ENCODE results near the gene S100A16. TPM values are rescaled to one million over a fixed set of nuclear protein-coding genes. Genes with fewer than 3 reads are reported as not detected.

Gene S100A16
- total RNA-seq, 1 experiment from 2014 or later, result 196 TPM

GRCh38 chr1:153643816-153644215 lies 30.9 kb upstream of the S100A16 start (continued):
- TF ChIP-seq, protein P1, sequence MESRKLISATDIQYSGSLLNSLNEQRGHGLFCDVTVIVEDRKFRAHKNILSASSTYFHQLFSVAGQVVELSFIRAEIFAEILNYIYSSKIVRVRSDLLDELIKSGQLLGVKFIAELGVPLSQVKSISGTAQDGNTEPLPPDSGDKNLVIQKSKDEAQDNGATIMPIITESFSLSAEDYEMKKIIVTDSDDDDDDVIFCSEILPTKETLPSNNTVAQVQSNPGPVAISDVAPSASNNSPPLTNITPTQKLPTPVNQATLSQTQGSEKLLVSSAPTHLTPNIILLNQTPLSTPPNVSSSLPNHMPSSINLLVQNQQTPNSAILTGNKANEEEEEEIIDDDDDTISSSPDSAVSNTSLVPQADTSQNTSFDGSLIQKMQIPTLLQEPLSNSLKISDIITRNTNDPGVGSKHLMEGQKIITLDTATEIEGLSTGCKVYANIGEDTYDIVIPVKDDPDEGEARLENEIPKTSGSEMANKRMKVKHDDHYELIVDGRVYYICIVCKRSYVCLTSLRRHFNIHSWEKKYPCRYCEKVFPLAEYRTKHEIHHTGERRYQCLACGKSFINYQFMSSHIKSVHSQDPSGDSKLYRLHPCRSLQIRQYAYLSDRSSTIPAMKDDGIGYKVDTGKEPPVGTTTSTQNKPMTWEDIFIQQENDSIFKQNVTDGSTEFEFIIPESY (IDR thresholded peaks at IDR 0.05; ENCODE audit: extremely low read depth, insufficient replicate concordance, low read length), result no peak
- TF ChIP-seq EZH2phosphoT487 (IDR thresholded peaks at IDR 0.05; ENCODE audit: borderline replicate concordance) (no peak), FOSL1 (IDR thresholded peaks at IDR 0.05; ENCODE audit: low read depth) (no peak), RAD21 (IDR thresholded peaks at IDR 0.05; ENCODE audit: low read depth) (no peak), EGR1 (IDR thresholded peaks at IDR 0.05; ENCODE audit: low read depth) (no peak), CBX3 (IDR thresholded peaks at IDR 0.05; ENCODE audit: low read depth) (no peak), EZH2 (IDR thresholded peaks at IDR 0.05) (no peak)

DNA sequence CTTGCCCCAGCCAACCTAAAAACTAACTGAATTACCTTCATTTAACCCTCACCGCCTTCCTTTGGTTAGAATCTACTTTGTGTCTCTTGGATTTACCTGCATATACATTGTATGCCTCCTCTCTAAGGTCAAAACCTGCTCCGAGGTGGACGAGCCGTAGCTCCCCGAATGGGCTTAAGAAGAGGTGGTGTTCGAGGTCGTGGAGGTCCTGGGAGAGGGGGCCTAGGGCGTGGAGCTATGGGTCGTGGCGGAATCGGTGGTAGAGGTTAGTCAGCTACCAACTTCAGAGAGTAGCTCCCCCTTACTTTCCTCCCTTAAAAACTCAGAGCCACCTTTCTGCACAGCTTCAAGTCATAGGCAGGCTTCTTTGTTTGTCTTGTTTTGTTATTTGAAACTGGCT lies 30.2 kb upstream of the S100A16 start:
- ATAC-seq (no peak), DNase-seq (ENCODE audit: low read depth, low spot score) (no peak)
- ChIA-PET POLR2A (interaction anchor here (2.9 to 3.0 kb wide), 2 partner anchors 9 to 16 kb away, joined by 8 to 27 read pairs; partner anchors contain the start of genes CHTOP and S100A13), CTCF (interaction anchor here (1.3 kb wide), 1 partner anchor 110 kb away, joined by 4 read pairs; no protein-coding TSS in a partner anchor), RAD21 (ENCODE audit: low non-redundant PET in 1 of 2, low total read pairs in 2 of 2, uncharacterized antibody in 2 of 2, unreplicated experiment in 2 of 2) (no interaction called here)
- Histone ChIP-seq H3K4me2 (ENCODE audit: low read length) (no peak overlapping the region), H3K36me3 (ENCODE audit: control insufficient read depth in 1 of 2, insufficient read depth in 2 of 2, low read length in 2 of 2) (peaks cover 70 to 79% of the 10 kb centered on the region in 2 experiments), H3K4me3 (replicated peaks in 1 of 2; ENCODE audit: low read depth in 1 of 2, low read length in 2 of 2) (no peak overlapping the region), H3K9ac (ENCODE audit: low read length) (no peak overlapping the region), H2AFZ (ENCODE audit: low read depth, low read length, poor library complexity, severe bottlenecking) (no peak overlapping the region), H3K27ac (ENCODE audit: low read depth, low read length) (no peak overlapping the region), H4K20me1 (ENCODE audit: insufficient read depth) (peaks cover 6% of the 10 kb centered on the region; the same call in 1 of the 2 replicates), H3K9me3 (ENCODE audit: control insufficient read depth in 1 of 2, insufficient read depth in 1 of 2, low read depth in 1 of 2, low read length in 2 of 2) (no peaks in the 10 kb centered on the region), H3K9me2 (ENCODE audit: insufficient read depth) (no peaks in the 10 kb centered on the region), H3K4me1 (ENCODE audit: control insufficient read depth in 1 of 2, insufficient read depth in 2 of 2, low read length in 2 of 2) (peaks cover 0 to 4% of the 10 kb centered on the region in 2 experiments; a peak in 1 of 4 replicates), H3K79me2 (ENCODE audit: insufficient read depth, low read length) (peaks cover 70% of the 10 kb centered on the region), H3K27me3 (ENCODE audit: insufficient read depth, low read length) (no peaks in the 10 kb centered on the region)
- BruUV-seq (replicated peaks), result no TSS peak
- intact Hi-C loops (cut with micrococcal nuclease), result no loop called here
- TF ChIP-seq, protein P2, sequence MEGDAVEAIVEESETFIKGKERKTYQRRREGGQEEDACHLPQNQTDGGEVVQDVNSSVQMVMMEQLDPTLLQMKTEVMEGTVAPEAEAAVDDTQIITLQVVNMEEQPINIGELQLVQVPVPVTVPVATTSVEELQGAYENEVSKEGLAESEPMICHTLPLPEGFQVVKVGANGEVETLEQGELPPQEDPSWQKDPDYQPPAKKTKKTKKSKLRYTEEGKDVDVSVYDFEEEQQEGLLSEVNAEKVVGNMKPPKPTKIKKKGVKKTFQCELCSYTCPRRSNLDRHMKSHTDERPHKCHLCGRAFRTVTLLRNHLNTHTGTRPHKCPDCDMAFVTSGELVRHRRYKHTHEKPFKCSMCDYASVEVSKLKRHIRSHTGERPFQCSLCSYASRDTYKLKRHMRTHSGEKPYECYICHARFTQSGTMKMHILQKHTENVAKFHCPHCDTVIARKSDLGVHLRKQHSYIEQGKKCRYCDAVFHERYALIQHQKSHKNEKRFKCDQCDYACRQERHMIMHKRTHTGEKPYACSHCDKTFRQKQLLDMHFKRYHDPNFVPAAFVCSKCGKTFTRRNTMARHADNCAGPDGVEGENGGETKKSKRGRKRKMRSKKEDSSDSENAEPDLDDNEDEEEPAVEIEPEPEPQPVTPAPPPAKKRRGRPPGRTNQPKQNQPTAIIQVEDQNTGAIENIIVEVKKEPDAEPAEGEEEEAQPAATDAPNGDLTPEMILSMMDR (IDR thresholded peaks at IDR 0.05 in 2 of 3, conservative IDR thresholded peaks at IDR 0.05 in 1 of 3; ENCODE audit: borderline replicate concordance in 1 of 3, insufficient read depth in 1 of 3, low read depth in 2 of 3, low read length in 2 of 3), result no peak
- TF ChIP-seq ZFX (IDR thresholded peaks at IDR 0.05), result no peak
- TF ChIP-seq, protein P3, sequence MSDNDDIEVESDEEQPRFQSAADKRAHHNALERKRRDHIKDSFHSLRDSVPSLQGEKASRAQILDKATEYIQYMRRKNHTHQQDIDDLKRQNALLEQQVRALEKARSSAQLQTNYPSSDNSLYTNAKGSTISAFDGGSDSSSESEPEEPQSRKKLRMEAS (IDR thresholded peaks at IDR 0.05), result no peak
- no peak for TF ChIP-seq ZNF274 (IDR thresholded peaks at IDR 0.05; ENCODE audit: low read depth, low read length)
- no peak for TF ChIP-seq SIN3A (IDR thresholded peaks at IDR 0.05; ENCODE audit: low read depth)
- no peak for TF ChIP-seq CBX3 (IDR thresholded peaks at IDR 0.05; ENCODE audit: low read depth)
- TF ChIP-seq, protein P4, sequence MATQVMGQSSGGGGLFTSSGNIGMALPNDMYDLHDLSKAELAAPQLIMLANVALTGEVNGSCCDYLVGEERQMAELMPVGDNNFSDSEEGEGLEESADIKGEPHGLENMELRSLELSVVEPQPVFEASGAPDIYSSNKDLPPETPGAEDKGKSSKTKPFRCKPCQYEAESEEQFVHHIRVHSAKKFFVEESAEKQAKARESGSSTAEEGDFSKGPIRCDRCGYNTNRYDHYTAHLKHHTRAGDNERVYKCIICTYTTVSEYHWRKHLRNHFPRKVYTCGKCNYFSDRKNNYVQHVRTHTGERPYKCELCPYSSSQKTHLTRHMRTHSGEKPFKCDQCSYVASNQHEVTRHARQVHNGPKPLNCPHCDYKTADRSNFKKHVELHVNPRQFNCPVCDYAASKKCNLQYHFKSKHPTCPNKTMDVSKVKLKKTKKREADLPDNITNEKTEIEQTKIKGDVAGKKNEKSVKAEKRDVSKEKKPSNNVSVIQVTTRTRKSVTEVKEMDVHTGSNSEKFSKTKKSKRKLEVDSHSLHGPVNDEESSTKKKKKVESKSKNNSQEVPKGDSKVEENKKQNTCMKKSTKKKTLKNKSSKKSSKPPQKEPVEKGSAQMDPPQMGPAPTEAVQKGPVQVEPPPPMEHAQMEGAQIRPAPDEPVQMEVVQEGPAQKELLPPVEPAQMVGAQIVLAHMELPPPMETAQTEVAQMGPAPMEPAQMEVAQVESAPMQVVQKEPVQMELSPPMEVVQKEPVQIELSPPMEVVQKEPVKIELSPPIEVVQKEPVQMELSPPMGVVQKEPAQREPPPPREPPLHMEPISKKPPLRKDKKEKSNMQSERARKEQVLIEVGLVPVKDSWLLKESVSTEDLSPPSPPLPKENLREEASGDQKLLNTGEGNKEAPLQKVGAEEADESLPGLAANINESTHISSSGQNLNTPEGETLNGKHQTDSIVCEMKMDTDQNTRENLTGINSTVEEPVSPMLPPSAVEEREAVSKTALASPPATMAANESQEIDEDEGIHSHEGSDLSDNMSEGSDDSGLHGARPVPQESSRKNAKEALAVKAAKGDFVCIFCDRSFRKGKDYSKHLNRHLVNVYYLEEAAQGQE (IDR thresholded peaks at IDR 0.05; ENCODE audit: low read depth), result no peak
- TF ChIP-seq ELF1 (IDR thresholded peaks at IDR 0.05; ENCODE audit: borderline replicate concordance, low read depth), result no peak
- no peak for TF ChIP-seq SP1 (IDR thresholded peaks at IDR 0.05; ENCODE audit: low read depth)
- TF ChIP-seq FOSL1 (IDR thresholded peaks at IDR 0.05; ENCODE audit: low read depth), result no peak
- TF ChIP-seq RAD21 (IDR thresholded peaks at IDR 0.05; ENCODE audit: low read depth), result no peak
- TF ChIP-seq SRF (IDR thresholded peaks at IDR 0.05; ENCODE audit: low read depth), result no peak
- no peak for TF ChIP-seq JUND (IDR thresholded peaks at IDR 0.05)
- TF ChIP-seq, protein P5, sequence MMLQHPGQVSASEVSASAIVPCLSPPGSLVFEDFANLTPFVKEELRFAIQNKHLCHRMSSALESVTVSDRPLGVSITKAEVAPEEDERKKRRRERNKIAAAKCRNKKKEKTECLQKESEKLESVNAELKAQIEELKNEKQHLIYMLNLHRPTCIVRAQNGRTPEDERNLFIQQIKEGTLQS (IDR thresholded peaks at IDR 0.05), result no peak
- no peak for TF ChIP-seq EGR1 (IDR thresholded peaks at IDR 0.05; ENCODE audit: low read depth)
- no peak for TF ChIP-seq CEBPB (IDR thresholded peaks at IDR 0.05; ENCODE audit: low read depth)

Data from HCT116 (cell line).